GM10847 (cell line): Measurements from ENCODE around the gene MPL.

Experiments used
- POLR2A ChIP-seq: IDR thresholded peaks from 2 replicates; pipeline ENCODE4 v1.6.1; 2011; ENCODE audit not compliant: insufficient read length; ENCODE audit errors: extremely low read depth

The MPL gene

DNA sequence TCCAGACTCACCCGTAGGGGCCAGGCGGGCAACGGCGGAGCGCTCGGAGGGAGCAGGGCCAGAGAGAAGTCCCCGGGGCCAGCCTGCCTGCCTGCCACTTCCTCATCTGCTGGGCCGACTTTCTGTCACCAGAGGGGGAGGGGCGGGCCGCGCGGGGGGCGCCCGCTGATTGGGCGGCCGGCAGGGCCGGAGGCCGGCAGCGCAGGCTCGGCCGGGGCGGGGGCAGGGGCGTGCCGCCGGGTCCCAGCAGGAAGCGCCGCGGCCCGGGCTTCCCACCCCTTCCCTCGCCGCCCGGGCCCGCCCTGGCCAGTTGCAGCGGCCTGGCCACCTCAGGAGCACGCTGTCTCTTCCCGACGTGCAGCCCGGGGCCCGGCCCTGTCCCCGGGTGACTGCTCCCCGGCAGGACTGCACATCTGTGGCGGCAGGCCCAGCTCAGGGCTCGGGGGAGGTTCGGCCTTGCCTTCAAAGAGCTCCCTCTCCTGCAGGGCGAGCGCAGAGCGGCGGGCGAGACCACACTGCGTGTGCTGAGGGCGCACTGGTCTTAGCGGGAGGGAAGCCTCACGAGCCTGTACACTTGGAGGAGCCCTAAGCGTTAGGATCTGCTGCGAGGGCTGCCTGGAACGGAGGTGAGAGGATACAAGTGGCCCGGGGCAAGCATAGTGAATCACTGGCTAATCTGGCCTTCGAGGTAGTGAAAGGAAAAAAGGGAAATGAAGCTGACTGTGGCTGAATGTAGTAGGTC, 30.5 kb downstream of the MPL start, which contains the start of gene ELOVL1:
Gene ELOVL1, minus strand, starts transcription at position 108 of the 742 bp plus-strand sequence. CDS start 2,402 bp downstream, outside the sequence.
- peak; percentile 90 for TF ChIP-seq POLR2A

DNA sequence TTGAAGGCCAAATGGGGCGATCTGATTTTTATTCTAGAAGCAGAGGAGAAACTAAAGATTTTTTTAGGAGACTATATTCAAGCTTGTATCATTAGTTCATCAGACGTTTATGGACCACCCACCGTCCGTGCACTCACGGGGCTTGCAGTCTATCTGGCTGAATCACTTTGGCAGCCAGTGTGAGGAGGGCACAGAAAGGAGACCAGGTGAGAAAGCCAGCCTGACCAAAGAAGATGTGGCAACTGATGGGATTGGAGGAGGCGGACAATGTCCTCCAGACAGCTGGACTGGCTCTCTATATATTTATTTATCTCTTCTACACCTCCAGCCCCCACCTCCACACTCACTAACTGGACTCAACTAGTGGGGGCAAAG, 31.0 kb downstream of the MPL start:
- TF ChIP-seq POLR2A = no peak

DNA sequence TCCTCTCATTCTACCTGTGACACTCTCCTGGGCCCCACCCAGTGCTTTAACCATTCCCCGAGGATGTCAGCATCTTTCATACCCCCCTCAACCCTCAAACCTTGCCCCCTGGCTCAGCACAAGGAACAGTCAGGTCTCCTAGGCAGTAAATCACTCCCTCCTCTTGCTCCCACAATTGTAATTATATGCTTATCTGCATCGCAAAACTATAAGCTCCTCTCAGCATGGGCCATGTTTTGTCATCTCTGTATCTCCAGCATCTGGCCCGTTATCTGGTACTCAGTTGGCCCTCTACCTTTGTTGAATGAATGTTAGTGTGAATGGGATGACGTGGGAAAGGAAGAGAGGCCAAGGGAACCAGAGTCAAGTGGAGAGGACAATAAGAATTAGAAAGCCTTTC, 32.9 kb downstream of the MPL start:
- TF ChIP-seq POLR2A = no peak

DNA sequence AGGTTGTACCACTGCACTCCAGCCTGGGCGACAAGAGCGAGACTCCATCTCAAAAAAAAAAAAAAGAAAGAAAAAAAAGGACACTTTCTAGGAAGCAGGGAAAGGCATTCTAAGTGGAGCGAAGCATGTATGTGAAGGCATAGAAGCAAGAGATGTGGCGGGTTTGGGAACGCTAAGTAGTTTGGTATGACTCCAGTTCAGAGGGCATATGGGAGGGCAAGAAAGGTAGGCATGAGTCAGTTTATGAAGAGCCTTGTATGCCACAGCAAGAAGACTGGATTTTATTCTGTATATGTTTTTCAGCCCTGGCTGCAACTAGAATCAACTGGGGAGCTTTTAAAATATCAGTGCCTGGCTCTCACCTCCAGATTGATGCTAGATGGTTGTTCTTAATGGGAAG, 34.6 kb downstream of the MPL start:
- TF ChIP-seq POLR2A = no peak

DNA sequence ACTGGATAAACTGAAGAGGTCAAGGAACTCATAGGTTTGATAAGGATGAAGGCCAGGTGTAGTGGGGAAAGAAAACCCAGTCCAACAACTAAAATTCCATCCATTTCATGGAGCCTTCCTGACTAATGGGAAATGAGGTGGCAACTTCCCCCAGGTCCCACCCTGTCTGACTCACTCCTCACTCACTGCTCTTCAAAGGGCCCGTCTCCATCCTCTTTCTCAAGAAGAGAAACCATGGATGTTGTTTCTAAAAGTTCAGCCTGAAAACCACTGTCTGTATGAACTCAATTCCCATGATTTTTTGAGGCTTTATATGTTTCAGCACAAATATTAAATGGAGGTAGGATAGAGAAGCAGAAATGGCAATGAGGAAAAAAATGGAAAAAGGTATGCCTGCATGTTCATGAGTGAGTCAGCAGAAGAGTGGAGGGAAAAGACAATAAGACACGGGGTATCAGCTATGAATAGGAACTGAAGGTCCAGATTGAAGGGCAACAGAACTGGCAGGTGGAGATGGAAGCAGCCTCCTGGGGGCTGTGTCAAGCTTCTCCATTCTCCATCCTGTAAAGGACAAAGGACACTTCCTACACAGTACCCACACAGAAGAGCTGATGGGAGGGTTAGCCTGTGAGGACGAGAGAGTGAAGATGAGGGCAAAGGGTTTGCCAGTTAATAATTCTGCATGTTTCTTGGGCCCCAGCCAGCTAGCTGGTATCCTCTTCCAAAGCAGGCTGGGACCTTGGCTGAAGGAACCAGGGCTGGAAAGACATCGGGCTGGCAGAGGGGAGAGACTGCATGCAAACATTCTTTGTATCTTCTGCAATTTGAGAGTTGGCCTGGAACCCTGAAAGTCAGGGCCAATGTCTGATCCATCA, 35.7 kb downstream of the MPL start:
- TF ChIP-seq POLR2A = no peak

DNA sequence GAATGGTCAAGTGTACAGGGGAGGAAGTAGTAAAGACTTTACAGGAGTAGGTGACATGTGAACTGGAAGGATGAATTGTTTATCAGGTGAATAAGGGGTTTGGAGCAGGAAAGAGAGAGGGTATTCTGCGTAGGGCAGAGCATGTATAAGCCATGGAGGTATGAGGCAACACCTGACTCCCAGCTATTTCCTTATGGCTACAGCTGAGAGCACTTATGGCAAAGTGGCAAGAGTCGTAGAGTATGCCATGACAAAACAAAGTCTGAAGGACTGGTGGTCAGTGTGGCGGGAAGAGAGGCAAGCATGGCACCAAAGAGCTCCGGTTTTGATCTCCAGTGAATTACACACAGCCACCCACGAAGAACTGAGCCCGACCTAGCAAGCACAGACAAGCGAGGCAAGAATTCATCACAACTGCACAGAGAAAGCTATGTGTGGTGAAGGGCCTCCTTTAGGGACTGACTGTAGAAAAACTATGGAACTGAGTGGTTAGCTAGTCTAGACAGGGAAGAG, 39.2 kb downstream of the MPL start:
- no peak for TF ChIP-seq POLR2A

DNA sequence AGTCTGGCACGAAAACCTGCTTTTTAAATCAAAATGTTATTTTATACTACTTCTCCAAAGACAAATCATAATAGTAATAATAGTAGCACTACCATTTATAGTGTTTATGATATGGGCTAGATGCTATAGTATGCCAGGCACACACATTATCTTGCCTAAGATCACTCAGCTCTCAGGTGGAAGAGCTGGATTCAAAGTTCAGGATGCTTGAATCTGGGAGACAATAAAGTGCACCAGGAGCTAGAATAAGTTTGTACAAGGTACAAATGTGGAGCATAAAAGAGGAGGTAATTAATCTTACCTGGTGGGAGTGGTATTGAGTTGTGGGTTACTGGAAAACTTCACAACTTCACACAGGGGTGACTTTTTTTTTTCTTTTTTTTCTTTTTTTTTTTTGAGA, 40.2 kb downstream of the MPL start:
- TF ChIP-seq POLR2A = no peak

DNA sequence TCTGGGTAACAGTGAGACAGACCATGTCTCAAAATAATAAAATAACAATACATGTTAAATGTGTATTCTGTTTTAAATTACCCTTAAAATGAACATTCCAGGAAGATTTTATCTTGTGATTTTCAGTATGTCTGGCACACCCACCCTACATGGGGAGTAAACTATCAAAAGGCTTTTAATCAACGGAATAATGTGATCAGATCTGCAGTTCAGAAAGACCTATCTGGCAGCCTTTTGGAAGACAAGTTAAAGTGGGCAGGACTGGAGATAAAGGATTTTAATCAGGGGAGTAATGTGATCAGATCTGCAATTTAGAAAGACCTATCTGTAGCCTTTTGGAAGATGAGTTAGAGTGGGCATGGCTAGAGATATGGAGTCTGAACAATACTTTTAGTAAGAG, 41.9 kb downstream of the MPL start:
- no peak for TF ChIP-seq POLR2A

DNA sequence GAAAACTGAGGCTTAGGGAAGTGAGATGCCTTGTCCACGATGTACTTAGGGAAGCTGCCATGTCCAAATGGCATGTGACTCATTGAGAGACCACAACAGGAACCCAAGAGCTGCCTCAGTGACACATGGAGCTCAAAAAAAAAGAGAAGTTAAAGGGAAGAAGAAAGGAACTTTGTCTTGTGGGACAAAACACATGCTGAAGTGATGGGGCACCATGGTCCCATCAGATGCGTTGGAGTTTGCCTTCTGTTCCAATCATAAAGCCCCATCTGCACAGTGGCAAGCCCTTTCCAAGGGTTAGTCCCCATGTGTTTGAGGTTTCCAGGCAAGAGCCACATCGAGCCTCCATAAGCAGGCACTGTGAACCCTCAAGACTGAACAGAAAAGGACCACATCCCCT, 44.0 kb downstream of the MPL start:
- no peak for TF ChIP-seq POLR2A

DNA sequence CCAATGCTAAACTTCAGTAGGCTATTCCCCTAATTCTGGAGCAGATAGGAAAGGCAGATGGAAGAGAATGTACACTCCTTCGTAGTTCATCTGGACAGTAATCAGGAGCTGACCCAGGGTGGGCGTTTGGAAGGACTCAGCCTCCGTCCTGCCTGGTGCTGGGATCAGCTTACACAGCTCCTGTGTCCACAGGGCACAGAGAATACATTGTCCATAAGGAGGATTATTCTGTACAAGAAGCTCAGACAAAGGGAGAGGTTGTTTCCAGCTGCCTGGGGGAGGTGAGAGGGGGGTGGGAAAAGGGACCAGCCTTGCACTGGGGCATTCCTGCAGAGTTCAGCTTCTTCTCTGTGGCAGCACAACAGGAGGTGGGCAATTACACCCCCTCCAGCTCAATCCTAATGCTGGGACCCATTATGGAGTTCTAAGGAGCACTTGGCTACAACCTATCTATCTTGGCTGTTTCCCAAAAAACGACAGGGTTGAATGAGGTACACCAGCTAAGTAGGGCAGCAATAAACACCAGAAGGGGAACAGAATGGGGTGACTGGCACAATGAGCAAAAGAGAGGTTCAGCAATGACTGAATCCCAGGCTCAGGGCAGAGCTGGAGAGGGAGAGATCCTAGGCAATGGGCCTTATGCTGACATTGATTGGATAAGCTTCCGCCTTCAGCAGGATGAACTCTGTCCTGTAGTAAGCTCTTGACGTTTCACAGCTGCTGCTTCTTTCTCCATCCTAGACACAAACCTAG, 44.6 kb downstream of the MPL start:
- no peak for TF ChIP-seq POLR2A

DNA sequence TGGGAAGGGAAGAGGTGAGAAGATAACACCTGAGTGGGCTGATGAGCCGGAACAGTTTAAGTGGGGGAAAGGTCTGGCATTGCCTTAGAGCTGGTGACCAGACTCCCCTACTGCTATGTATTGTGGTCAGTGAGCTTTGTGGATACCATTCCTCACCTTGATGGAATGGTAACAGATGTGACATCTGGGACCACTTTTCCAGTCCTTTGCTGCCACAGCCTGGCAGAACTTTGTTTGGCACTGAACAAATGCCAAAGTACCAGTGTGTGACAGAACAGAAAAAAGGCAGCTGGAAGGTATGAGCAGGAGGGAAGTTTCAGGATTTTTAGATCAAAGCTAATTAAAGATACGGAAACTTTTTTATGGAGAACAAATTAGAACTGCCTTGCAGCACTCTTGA, 45.8 kb downstream of the MPL start:
- TF ChIP-seq POLR2A = no peak

DNA sequence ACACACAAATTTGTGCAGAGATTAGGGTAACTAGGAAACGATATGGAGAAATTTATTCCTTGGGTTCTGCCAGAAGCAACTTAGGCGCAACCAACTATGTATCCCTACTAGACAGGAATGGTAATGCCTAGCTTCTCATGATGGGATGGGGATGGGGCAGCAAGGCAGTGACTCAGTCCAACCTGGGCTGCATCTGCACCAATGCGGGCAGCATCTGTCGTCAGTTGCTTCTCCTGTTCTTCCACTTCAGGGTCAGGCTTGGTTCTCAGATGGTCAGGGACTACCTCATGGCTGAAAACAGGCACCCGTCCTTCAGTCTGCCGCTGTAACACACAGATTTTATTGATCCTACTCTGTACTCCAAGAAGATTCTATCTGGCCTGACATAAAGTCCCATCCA, 49.1 kb downstream of the MPL start:
- no peak for TF ChIP-seq POLR2A

DNA sequence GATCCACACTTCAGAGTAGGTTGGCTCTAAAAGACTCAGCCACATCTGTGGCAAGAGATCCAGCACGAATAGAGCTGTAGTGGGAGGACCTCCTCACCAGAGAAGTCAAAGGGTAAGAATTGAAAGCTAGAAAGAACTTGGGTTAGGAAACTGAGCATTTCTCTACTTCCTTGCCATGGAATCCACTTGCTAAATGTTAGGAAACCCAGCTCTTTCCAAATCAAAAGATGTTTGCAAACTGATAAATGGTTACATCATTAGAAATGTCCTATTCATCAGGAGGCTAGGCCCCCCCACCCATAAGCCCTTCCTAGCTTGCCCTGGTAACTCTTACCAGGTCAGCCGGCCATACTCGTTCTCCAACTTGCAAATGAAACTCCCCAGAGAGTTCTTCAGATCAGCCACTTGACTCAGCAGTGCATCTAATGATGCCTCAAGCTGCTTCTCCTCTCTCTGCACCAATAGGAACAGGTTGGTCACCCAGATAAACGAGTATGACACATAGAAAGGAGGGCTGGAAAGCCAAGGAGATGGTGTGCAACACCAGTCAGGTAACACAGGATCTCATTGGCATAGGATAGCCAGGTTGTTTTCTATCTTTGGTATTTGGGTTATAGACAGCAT, 50.5 kb downstream of the MPL start:
- TF ChIP-seq POLR2A = no peak

DNA sequence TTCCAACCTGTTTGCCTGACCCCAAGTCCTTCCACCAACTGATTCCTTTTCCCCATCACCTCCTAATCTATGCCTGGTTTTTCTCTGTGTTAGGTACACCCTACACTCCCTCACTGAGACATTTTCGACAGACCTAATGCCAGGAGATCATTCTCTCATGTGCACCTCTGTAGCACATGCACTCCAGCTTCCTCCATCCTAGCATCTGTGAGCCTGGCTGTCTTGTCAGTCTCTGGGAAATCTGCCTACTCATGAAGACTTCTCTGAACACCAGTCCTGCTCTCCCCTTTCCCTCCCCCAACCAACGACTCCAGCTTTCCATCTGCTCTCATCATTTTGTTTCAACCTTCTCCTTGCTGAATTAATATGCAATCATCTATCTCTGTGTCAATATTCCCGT, 51.0 kb downstream of the MPL start:
- TF ChIP-seq POLR2A = no peak
